GM23338 (cell line): ENCODE results near the gene BTNL8. TPM values are rescaled to one million over a fixed set of nuclear protein-coding genes. Genes with fewer than 3 reads are reported as not detected.
"Not testable (repeated sequence)": the region's sequence is repeated elsewhere in the genome, so short reads cannot be mapped to it uniquely, and the experiment has no call there.

Source experiments
- ATAC-seq: fragments of 200-7000 bp; cut with Tn5 transposase; 3 replicates; pipeline ENCODE4 v1.9.1; 2020
- DNase-seq: peaks from one replicate; pipeline ENCODE4 v3.0.0-alpha.2; 2015; ENCODE audit warnings: low spot score
- H2AFZ ChIP-seq: fragments of 200-600 bp; sonication (generic); 2 replicates; pipeline ENCODE4 v1.8.0; 2016; ENCODE audit warnings: antibody characterized with exemption, mild to moderate bottlenecking, moderate library complexity
- H3F3A ChIP-seq: fragments of 200-600 bp; sonication (generic); replicated peaks from 2 replicates; pipeline ENCODE4 v1.8.0; 2017; ENCODE audit warnings: antibody characterized with exemption, mixed run types, low read depth
- H3K27ac ChIP-seq: fragments of 200-600 bp; sonication (generic); 2 replicates; pipeline ENCODE4 v1.6.1; 2016; ENCODE audit warnings: low read depth
- H3K27me3 ChIP-seq: fragments of 200-600 bp; sonication (generic); 2 replicates; pipeline ENCODE4 v1.8.0; 2016; ENCODE audit warnings: mild to moderate bottlenecking, mixed run types, moderate library complexity; ENCODE audit not compliant: insufficient read depth
- H3K36me3 ChIP-seq: fragments of 200-600 bp; sonication (generic); 2 replicates; pipeline ENCODE4 v1.8.0; 2016; ENCODE audit warnings: mild to moderate bottlenecking; ENCODE audit not compliant: insufficient read depth
- H3K4me1 ChIP-seq: fragments of 200-600 bp; sonication (generic); 2 replicates; pipeline ENCODE4 v1.8.0; 2016; ENCODE audit warnings: mild to moderate bottlenecking, moderate library complexity; ENCODE audit not compliant: insufficient read depth
- H3K4me2 ChIP-seq: fragments of 200-600 bp; sonication (generic); 2 replicates; pipeline ENCODE4 v1.7.1; 2017; ENCODE audit warnings: mixed run types
- H3K4me3 ChIP-seq: fragments of 200-600 bp; sonication (generic); 2 replicates; pipeline ENCODE4 v1.6.1; 2016; ENCODE audit warnings: mixed run types
- H3K79me2 ChIP-seq: fragments of 200-600 bp; sonication (generic); replicated peaks from 2 replicates; pipeline ENCODE4 v1.8.0; 2017; ENCODE audit warnings: mild to moderate bottlenecking; ENCODE audit not compliant: insufficient read depth
- H3K9me2 ChIP-seq: fragments of 200-600 bp; sonication (generic); 2 replicates; pipeline ENCODE4 v1.8.0; 2017; ENCODE audit not compliant: insufficient read depth
- H4K20me1 ChIP-seq: fragments of 200-600 bp; sonication (generic); replicated peaks from 2 replicates; pipeline ENCODE4 v1.8.0; 2017; ENCODE audit warnings: mild to moderate bottlenecking; ENCODE audit not compliant: insufficient read depth
- H3K27ac Mint-ChIP-seq: 2 replicates; pipeline ENCODE4 v1.8.0; 2020; ENCODE audit warnings: inconsistent platforms, mild to moderate bottlenecking, moderate library complexity, mixed read lengths
- H3K27me3 Mint-ChIP-seq: 3 replicates; pipeline ENCODE4 v1.8.0; 2022; ENCODE audit warnings: low read depth, mild to moderate bottlenecking, moderate library complexity, mixed read lengths, inconsistent platforms; ENCODE audit not compliant: insufficient read depth, poor library complexity
- H3K36me3 Mint-ChIP-seq: 3 replicates; pipeline ENCODE4 v1.8.0; 2021; ENCODE audit warnings: low read depth, mild to moderate bottlenecking, inconsistent platforms, moderate library complexity, mixed read lengths
- H3K4me1 Mint-ChIP-seq: 3 replicates; pipeline ENCODE4 v1.8.0; 2020; ENCODE audit warnings: mild to moderate bottlenecking, inconsistent platforms, mixed read lengths
- H3K4me3 Mint-ChIP-seq: 3 replicates; pipeline ENCODE4 v1.8.0; 2021; ENCODE audit warnings: moderate library complexity, mild to moderate bottlenecking, inconsistent platforms, mixed read lengths
- H3K9me3 Mint-ChIP-seq: 3 replicates; pipeline ENCODE4 v1.8.0; 2020; ENCODE audit warnings: moderate library complexity, mild to moderate bottlenecking, inconsistent platforms, mixed read lengths
- CREB1 ChIP-seq: fragments of 250-450 bp; sonication (Bioruptor Pico); IDR thresholded peaks from 2 replicates; pipeline ENCODE4 v1.5.0; 2020; ENCODE audit warnings: low read depth, mild to moderate bottlenecking, moderate library complexity
- CTCF ChIP-seq, 2 experiments: fragments of 200-600 bp in 1 of 2; sonication (generic) in 1 of 2; conservative IDR thresholded peaks; 2 replicates each; pipeline versions ENCODE4 v1.5.1 to v1.6.1; 2016 to 2017; ENCODE audit warnings: antibody characterized with exemption in 2 of 2, low read depth in 2 of 2, mild to moderate bottlenecking in 2 of 2, moderate library complexity in 1 of 2
- ETS1 ChIP-seq: IDR thresholded peaks from 2 replicates; pipeline ENCODE4 v1.6.1; 2016; ENCODE audit warnings: antibody characterized with exemption
- EZH2 ChIP-seq: fragments of 200-600 bp; sonication (generic); IDR thresholded peaks from one replicate; pipeline ENCODE4 v1.8.0; 2017; ENCODE audit warnings: antibody characterized with exemption, mild to moderate bottlenecking, low read depth; ENCODE audit not compliant: unreplicated experiment
- EZH2phosphoT487 ChIP-seq: fragments of 200-600 bp; sonication (generic); IDR thresholded peaks from one replicate; pipeline ENCODE4 v1.8.1; 2018; ENCODE audit warnings: antibody characterized with exemption; ENCODE audit not compliant: unreplicated experiment
- JUNB ChIP-seq: IDR thresholded peaks from one replicate; pipeline ENCODE4 v1.6.1; 2016; ENCODE audit warnings: antibody characterized with exemption; ENCODE audit not compliant: unreplicated experiment
- NANOG ChIP-seq: IDR thresholded peaks from 2 replicates; pipeline ENCODE4 v1.6.1; 2016; ENCODE audit warnings: antibody characterized with exemption, borderline replicate concordance
- POLR2AphosphoS5 ChIP-seq: IDR thresholded peaks from 2 replicates; pipeline ENCODE4 v1.6.1; 2016; ENCODE audit warnings: antibody characterized with exemption, low read depth
- REST ChIP-seq: IDR thresholded peaks from one replicate; pipeline ENCODE4 v1.6.1; 2018; ENCODE audit warnings: antibody characterized with exemption; ENCODE audit not compliant: unreplicated experiment
- ZNF331 ChIP-seq: fragments of 250-450 bp; sonication (Bioruptor Pico); IDR thresholded peaks from 2 replicates; pipeline ENCODE4 v1.5.0; 2020; ENCODE audit warnings: low read depth, mild to moderate bottlenecking, moderate library complexity
- polyA plus RNA-seq: library from polyadenylated mRNA; unstranded; fragments of >200 nt; fragmentation: Nextera tagmentation; extraction: Ambion mirVana; gene quantifications from 2 replicates; pipeline ENCODE4 v1.2.1, GENCODE V29; 2016
- total RNA-seq: library from RNA; depleted of rRNA; stranded (reverse); fragments of >200 nt; shearing (Covaris generic); gene quantifications from 2 replicates; pipeline ENCODE4 v1.2.3, GENCODE V29; 2014

BTNL8 gene
- total and polyA plus RNA-seq, 2 experiments from 2014 or later, result 0.23 TPM; not detected in 1

- Histone ChIP-seq H2AFZ (no peak overlapping the region), H3K4me1 (no peaks in the 10 kb centered on the region), H3K79me2 (no peaks in the 10 kb centered on the region), H3K36me3 (no peaks in the 10 kb centered on the region), H3F3A (no peaks in the 10 kb centered on the region), H3K4me2 (no peak overlapping the region), H3K9me2 (no peaks in the 10 kb centered on the region; the same call in 1 of the 2 replicates), H3K27me3 (no peaks in the 10 kb centered on the region), H4K20me1 (no peaks in the 10 kb centered on the region), H3K27ac (no peak overlapping the region), H3K4me3 (no peak overlapping the region)
- Mint-ChIP-seq H3K4me1 (peaks cover 12% of the 10 kb centered on the region; the same call in 2 of the 3 replicates), H3K27ac (no peak overlapping the region), H3K9me3 (no peaks in the 10 kb centered on the region), H3K27me3 (peaks cover 2% of the 10 kb centered on the region), H3K36me3 (no peaks in the 10 kb centered on the region), H3K4me3 (no peak overlapping the region)
- no peak for TF ChIP-seq JUNB
- no peak for TF ChIP-seq ZNF331 (CRISPR knock-in tag)
- TF ChIP-seq EZH2, result no peak
- no peak for TF ChIP-seq EZH2phosphoT487
- no peak for TF ChIP-seq ETS1
- DNase-seq, result no peak
- ATAC-seq, result no peak
These were observed 24.0 kb upstream of the BTNL8 start for GRCh38 chr5:180874804-180875582.

GRCh38 chr5:180875860-180876426 lies 23.0 kb upstream of the BTNL8 start:
- Histone ChIP-seq H3K4me3 (no peak overlapping the region), H3F3A (no peaks in the 10 kb centered on the region), H4K20me1 (no peaks in the 10 kb centered on the region), H3K79me2 (no peaks in the 10 kb centered on the region), H3K27me3 (no peaks in the 10 kb centered on the region), H3K9me2 (no peaks in the 10 kb centered on the region; the same call in 1 of the 2 replicates), H3K36me3 (no peaks in the 10 kb centered on the region), H2AFZ (no peak overlapping the region), H3K4me1 (no peaks in the 10 kb centered on the region), H3K27ac (no peak overlapping the region), H3K4me2 (no peak overlapping the region)
- peaks cover 12% of the 10 kb centered on the region; the same call in 2 of the 3 replicates for H3K4me1 Mint-ChIP-seq
- no peak overlapping the region for H3K27ac Mint-ChIP-seq
- no peak for TF ChIP-seq POLR2AphosphoS5
- no peak for TF ChIP-seq REST
- TF ChIP-seq ETS1, result no peak
- no peak for TF ChIP-seq CTCF (conservative IDR thresholded peaks at IDR 0.05; ENCODE audit: low read depth in 2 of 2)
- TF ChIP-seq EZH2, result no peak
- no peak for TF ChIP-seq NANOG
- no peak for TF ChIP-seq CREB1
- DNase-seq (no peak), ATAC-seq (no peak)
- H3K9me3 Mint-ChIP-seq, result no peaks in the 10 kb centered on the region; the same call in 2 of the 3 replicates
- no peak overlapping the region for H3K4me3 Mint-ChIP-seq
- no peaks in the 10 kb centered on the region for H3K36me3 Mint-ChIP-seq
- H3K27me3 Mint-ChIP-seq, result no peaks in the 10 kb centered on the region

GRCh38 chr5:180885845-180886529 lies 13.0 kb upstream of the BTNL8 start:
- H3K36me3 Mint-ChIP-seq, result not testable (repeated sequence)

More at GRCh38 chr5:180885845-180886529, 13.0 kb upstream of the BTNL8 start:
- H3F3A ChIP-seq, H3K27ac ChIP-seq, H3K79me2 ChIP-seq, H4K20me1 ChIP-seq, H2AFZ ChIP-seq, H3K36me3 ChIP-seq, H3K27me3 ChIP-seq, H3K4me2 ChIP-seq, H3K9me3 Mint-ChIP-seq, H3K27ac Mint-ChIP-seq, H3K4me1 ChIP-seq, H3K4me3 ChIP-seq, H3K4me1 Mint-ChIP-seq, H3K4me3 Mint-ChIP-seq, H3K9me2 ChIP-seq: not testable (repeated sequence)
- DNase-seq, result peak; percentile 66
- ATAC-seq, result peak; percentile 95
- H3K27me3 Mint-ChIP-seq, result peaks cover 12% of the 10 kb centered on the region
